Sigmoid colon (tissue), 7 donors: ENCODE data around the gene CCDC85C. TPM values are rescaled to one million over a fixed set of nuclear protein-coding genes. Genes with fewer than 3 reads are reported as not detected.
A peak's percentile ranks its signal among the peaks of the same experiment; 100 is the strongest.

Experiments
- DNase-seq: peaks from one replicate; pipeline ENCODE4 v3.0.0-alpha.2; 2019
- H3K27ac ChIP-seq, 4 donors: fragments of 200-600 bp; sonication (generic); one replicate each; pipeline ENCODE4 v1.5.1; 2016 to 2019; ENCODE audit warnings: mild to moderate bottlenecking in 1 of 4
- H3K27me3 ChIP-seq, 3 donors: fragments of 200-600 bp; sonication (generic); one replicate each; pipeline ENCODE4 v1.5.1; 2019; ENCODE audit warnings: mild to moderate bottlenecking in 1 of 3
- H3K36me3 ChIP-seq, 4 donors: fragments of 200-600 bp; sonication (generic); one replicate each; pipeline ENCODE4 v1.5.1; 2016 to 2019
- H3K4me1 ChIP-seq, 4 donors: fragments of 200-600 bp; sonication (generic); one replicate each; pipeline ENCODE4 v1.5.1; 2017 to 2019
- H3K4me3 ChIP-seq, 4 donors: fragments of 200-600 bp; sonication (generic); one replicate each; pipeline ENCODE4 v1.5.1; 2017 to 2019; ENCODE audit warnings: mild to moderate bottlenecking in 2 of 4, moderate library complexity in 1 of 4
- H3K9me3 ChIP-seq, 4 donors: fragments of 200-600 bp in 3 of 4; sonication (generic) in 3 of 4; one replicate each; pipeline versions ENCODE4 v1.5.1 to v1.6.1; 2013 to 2019
- EP300 ChIP-seq, 4 donors: sonication (generic); formaldehyde crosslinking; IDR thresholded peaks; one replicate each; pipeline ENCODE4 v1.6.1; 2017; ENCODE audit warnings: antibody characterized with exemption in 4 of 4
- POLR2A ChIP-seq, 2 donors: fragments of 450-650 bp; IDR thresholded peaks; one replicate each; pipeline ENCODE4 v1.6.1; 2016; ENCODE audit warnings: antibody characterized with exemption in 2 of 2, mild to moderate bottlenecking in 2 of 2, moderate library complexity in 2 of 2
- POLR2AphosphoS5 ChIP-seq, 4 donors: sonication (generic); formaldehyde crosslinking; IDR thresholded peaks; one replicate each; pipeline ENCODE4 v1.6.1; 2017; ENCODE audit warnings: antibody characterized with exemption in 4 of 4
- WGBS, 2 donors: extraction: QIAGEN DNeasy Blood & Tissue Kit; methylation state at CpG; one replicate each; pipeline ENCODE4 v1.1.7; 2013; 5-methylcytosine and 5-hydroxymethylcytosine counted together
- intact Hi-C: fragments of 100-400 bp; cut with DNase I; formaldehyde crosslinking; loops from one replicate; pipeline ENCODE4 v1.15.1; 2023
- polyA plus RNA-seq, 3 donors: library from polyadenylated mRNA; stranded (reverse); fragments of 200-250 nt; gene quantifications; one replicate each; pipeline ENCODE4 v1.2.3, GENCODE V29; 2013
- total RNA-seq, 4 donors: library from RNA; depleted of rRNA; stranded (reverse); fragments of >200 nt; gene quantifications; one replicate each; pipeline ENCODE4 v1.1.0, GENCODE V29; 2016
- TF ChIP-seq, protein P1 (sequence below), 4 experiments: fragments of 450-650 bp in 3 of 4; fragments of 200-600 bp in 1 of 4; IDR thresholded peaks; one replicate each; pipeline ENCODE4 v1.5.1; 2016 to 2019; ENCODE audit warnings: antibody characterized with exemption in 4 of 4, mild to moderate bottlenecking in 3 of 4, moderate library complexity in 2 of 4
- donor health status: healthy with polysubstance abuse.
- donor health status: Bipolar disorder and iron deficiency.
- donor health status: healthy.

Gene CCDC85C
- total RNA-seq (10 to 100 TPM; 11.4 to 31.9 (median 23.9) TPM), polyA plus RNA-seq (10 to 100 TPM; 12.6 to 79.0 (median 49.9) TPM)

DNA sequence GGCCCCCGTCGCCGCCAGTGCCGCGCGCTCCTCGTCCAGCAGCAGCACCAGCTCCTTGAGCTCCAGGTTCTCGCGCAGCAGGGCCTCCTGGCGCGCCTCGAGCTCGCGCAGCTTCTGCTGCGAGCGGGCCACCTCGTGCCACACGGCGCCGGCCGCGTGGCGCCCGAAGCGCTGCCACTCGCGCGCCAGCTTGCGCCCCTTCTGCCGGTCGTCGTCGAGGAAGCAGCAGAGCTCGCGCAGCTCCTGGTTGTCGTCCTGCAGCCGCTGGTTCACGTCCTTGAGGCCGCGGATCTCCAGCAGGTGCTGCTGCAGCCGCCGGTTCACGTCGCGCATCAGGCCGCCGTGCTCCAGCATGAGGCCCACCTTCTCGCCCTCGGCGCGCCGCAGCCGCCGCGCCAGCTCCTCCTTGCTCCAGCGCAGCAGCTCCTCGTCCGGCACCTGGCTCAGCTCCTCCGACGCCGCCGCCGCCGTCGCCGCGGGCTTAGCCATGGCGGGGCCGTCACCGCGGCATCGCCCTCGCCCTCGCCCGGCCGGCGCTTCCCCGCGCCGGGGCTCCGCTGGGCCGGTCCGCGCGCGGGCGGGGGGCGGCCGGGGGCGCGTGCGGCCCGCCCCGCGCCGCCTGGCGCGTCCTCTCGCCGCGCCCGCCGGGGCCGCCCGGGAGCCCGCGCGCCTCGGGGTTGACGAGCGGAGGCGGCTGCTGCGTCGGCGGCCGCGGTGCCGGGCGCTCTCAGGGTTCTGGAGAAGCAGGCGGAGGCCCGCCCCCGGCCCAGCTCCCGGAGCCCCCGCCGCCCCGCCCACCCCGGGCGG is at the start of gene CCDC85C:
TSS of gene CCDC85C (minus strand) at position 737 of the 807 bp plus-strand sequence. CDS start at position 489, 248 bp downstream.
- intact Hi-C loops, result loop anchor here (2.0 to 5.0 kb wide), 4 partner anchors 19 to 79 kb away; no protein-coding TSS in a partner anchor
- H3K9me3 ChIP-seq, result no peaks in the 10 kb centered on the region
- DNase-seq, result no peak
- 3 to 4% methylated on average over 128 of the region's 128 CpGs for WGBS, 2 donors
- H3K27me3 ChIP-seq, result no peaks in the 10 kb centered on the region
- peak within 1 kb of the TSS; percentile 95 to 98 (median 96) for H3K27ac ChIP-seq
- peak; percentile 49 to 68 (median 57) for TF ChIP-seq POLR2AphosphoS5 (IDR thresholded peaks at IDR 0.05)
- TF ChIP-seq, protein P1, sequence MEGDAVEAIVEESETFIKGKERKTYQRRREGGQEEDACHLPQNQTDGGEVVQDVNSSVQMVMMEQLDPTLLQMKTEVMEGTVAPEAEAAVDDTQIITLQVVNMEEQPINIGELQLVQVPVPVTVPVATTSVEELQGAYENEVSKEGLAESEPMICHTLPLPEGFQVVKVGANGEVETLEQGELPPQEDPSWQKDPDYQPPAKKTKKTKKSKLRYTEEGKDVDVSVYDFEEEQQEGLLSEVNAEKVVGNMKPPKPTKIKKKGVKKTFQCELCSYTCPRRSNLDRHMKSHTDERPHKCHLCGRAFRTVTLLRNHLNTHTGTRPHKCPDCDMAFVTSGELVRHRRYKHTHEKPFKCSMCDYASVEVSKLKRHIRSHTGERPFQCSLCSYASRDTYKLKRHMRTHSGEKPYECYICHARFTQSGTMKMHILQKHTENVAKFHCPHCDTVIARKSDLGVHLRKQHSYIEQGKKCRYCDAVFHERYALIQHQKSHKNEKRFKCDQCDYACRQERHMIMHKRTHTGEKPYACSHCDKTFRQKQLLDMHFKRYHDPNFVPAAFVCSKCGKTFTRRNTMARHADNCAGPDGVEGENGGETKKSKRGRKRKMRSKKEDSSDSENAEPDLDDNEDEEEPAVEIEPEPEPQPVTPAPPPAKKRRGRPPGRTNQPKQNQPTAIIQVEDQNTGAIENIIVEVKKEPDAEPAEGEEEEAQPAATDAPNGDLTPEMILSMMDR (IDR thresholded peaks at IDR 0.05), result no peak
- H3K4me3 ChIP-seq, result peak within 1 kb of the TSS; percentile 76 to 89 (median 80)
- H3K36me3 ChIP-seq, result no peaks in the 10 kb centered on the region
- H3K4me1 ChIP-seq, result peaks cover 0 to 60% (median 47%) of the 10 kb centered on the region in 4 donors

DNA sequence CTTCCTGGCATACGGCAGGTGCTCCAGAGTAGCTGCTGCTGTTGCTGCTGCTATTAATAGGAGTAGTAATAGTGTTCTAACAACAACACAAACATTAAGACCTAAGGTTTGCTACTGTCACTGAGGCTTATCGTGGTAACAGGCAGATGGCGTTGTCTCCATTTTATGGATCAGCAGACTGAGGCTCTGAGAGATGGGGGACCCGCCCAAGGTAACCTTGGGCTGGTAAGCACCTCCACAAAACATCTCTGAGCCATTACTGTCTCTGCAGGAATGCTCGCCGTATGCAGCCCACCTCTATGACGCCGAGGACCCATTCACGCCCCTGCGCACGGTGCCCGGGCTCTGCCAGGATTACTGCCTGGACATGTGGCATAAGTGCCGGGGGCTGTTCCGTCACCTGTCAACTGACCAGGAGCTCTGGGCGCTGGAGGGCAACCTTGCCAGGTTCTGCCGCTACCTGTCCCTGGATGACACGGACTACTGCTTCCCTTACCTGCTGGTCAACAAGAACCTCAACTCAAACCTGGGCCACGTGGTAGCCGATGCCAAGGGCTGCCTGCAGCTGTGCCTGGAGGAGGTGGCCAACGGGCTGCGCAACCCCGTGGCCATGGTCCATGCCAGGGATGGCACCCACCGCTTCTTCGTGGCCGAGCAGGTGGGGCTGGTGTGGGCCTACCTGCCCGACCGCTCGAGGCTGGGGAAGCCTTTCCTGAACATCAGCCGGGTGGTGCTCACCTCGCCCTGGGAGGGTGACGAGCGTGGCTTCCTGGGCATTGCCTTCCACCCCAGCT is 48.1 kb upstream of the CCDC85C start:
- no peak overlapping the region for H3K4me3 ChIP-seq
- WGBS, 2 donors, result 88 to 93% methylated on average over 32 of the region's 32 CpGs
- intact Hi-C loops, result no loop called here
- H3K9me3 ChIP-seq, result no peaks in the 10 kb centered on the region
- H3K4me1 ChIP-seq, result peaks cover 0 to 10% (median 1%) of the 10 kb centered on the region in 4 donors
- TF ChIP-seq, protein P1 (IDR thresholded peaks at IDR 0.05), result no peak
- TF ChIP-seq EP300 (IDR thresholded peaks at IDR 0.05), result no peak
- no peak for TF ChIP-seq POLR2AphosphoS5 (IDR thresholded peaks at IDR 0.05)
- TF ChIP-seq POLR2A (IDR thresholded peaks at IDR 0.05), result no peak
- no peak overlapping the region for H3K27ac ChIP-seq
- DNase-seq, result no peak
- H3K36me3 ChIP-seq, result peaks cover 0 to 9% (median 0%) of the 10 kb centered on the region in 4 donors
- H3K27me3 ChIP-seq, result no peaks in the 10 kb centered on the region

DNA sequence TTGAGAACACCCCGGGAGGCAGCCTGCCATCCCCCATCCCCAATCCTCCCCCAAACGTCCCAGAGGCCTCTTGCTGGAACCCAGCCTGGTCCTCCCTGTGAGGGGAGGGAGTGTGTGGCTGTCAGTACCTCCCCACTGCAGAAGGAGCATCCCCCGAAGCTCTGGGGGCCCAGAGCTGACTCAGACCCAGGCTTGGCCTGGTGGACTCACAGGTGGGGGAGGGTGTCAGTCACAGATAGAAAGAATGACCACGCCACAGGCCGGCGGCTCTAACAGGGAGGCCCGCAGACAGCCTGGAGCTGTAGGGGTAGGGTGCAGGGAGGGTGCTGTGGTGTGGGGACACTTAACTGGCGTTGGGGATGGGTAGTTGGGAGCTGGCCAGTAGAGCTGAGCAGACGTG is 46.2 kb upstream of the CCDC85C start:
- Histone ChIP-seq H3K36me3 (peaks cover 0 to 9% (median 0%) of the 10 kb centered on the region in 4 donors), H3K4me3 (no peak overlapping the region), H3K9me3 (no peaks in the 10 kb centered on the region), H3K4me1 (peaks cover 0 to 20% (median 12%) of the 10 kb centered on the region in 4 donors), H3K27me3 (no peaks in the 10 kb centered on the region), H3K27ac (no peak overlapping the region)
- WGBS, 2 donors, result 65 to 81% methylated on average over 9 of the region's 9 CpGs
- no peak for TF ChIP-seq EP300 (IDR thresholded peaks at IDR 0.05)
- TF ChIP-seq POLR2AphosphoS5 (IDR thresholded peaks at IDR 0.05), result no peak
- TF ChIP-seq, protein P1 (IDR thresholded peaks at IDR 0.05), result no peak
- no peak for TF ChIP-seq POLR2A (IDR thresholded peaks at IDR 0.05)
- no peak for DNase-seq
- intact Hi-C loops, result no loop called here

DNA sequence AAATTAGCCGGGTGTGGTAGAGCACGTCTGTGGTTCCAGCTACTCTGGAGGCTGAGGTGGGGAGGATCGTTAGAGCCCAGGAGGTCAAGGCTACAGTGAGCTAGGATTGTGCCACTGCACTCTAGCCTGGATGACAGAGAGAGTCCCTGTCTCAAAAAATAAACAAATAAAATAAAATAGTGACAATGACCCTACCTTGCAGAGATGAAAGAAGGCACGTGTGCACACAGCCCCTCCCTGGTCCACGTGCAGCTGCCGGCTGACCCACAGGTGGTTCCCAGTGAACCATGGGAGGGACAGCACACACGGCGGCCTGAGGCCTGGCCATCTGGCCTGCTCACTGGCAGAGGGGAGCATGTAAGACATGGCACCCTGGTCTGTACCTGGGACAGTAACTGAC is 45.6 kb upstream of the CCDC85C start:
- Histone ChIP-seq H3K27ac (no peak overlapping the region), H3K36me3 (peaks cover 0 to 9% (median 0%) of the 10 kb centered on the region in 4 donors), H3K4me1 (peaks cover 0 to 24% (median 18%) of the 10 kb centered on the region in 4 donors), H3K4me3 (no peak overlapping the region), H3K9me3 (no peaks in the 10 kb centered on the region), H3K27me3 (no peaks in the 10 kb centered on the region)
- TF ChIP-seq POLR2A (IDR thresholded peaks at IDR 0.05), result no peak
- TF ChIP-seq, protein P1 (IDR thresholded peaks at IDR 0.05), result no peak
- TF ChIP-seq EP300 (IDR thresholded peaks at IDR 0.05), result no peak
- no peak for TF ChIP-seq POLR2AphosphoS5 (IDR thresholded peaks at IDR 0.05)
- intact Hi-C loops, result no loop called here
- no peak for DNase-seq
- 33 to 67% methylated on average over 8 of the region's 8 CpGs for WGBS, 2 donors
